Prostate gland (tissue), 2 donors: ENCODE data around the gene ARHGAP27.

Experiments
- POLR2A ChIP-seq: fragments of 450-650 bp; IDR thresholded peaks from one replicate; pipeline ENCODE4 v1.6.1; 2016; ENCODE audit warnings: antibody characterized with exemption, mild to moderate bottlenecking
- TF ChIP-seq, protein P1 (sequence below), 4 experiments: fragments of 200-600 bp in 2 of 4; fragments of 450-650 bp in 2 of 4; sonication (generic) in 2 of 4; IDR thresholded peaks; 1 replicate in 3 of 4; 2 replicates in 1 of 4; pipeline ENCODE4 v1.5.1; 2016 to 2019; ENCODE audit warnings: antibody characterized with exemption in 4 of 4, mild to moderate bottlenecking in 2 of 4, moderate library complexity in 2 of 4

DNA sequence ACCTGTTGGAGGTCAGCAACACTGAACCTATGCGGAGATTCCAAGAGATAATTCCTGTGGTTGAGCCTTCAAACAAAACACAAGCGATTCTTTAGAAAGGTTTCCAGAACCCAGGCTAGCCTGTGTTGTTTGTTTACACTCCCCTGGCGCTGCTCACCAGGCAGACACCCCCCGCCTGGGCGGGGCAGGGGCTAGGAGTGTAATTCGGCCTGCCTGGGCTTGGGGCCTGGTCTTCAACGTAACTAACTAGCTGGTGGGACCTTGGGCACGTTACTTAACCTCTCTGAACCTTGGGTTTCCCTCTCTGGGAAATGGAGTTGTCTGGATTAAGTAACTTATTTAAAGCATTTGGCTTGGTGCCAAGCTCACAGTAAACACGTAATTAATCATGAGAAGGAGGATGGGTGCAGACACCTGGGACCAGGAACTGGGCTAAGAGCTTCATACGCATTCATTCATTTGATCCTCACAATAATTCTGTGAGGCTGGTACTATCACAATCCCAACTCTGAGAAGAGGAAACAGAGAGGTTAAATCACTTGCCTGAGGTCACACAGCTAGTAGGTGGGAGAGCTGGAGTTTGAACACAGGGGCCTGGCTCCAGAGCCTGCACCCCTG is 7.6 kb upstream of the ARHGAP27 start:
- TF ChIP-seq, protein P1, sequence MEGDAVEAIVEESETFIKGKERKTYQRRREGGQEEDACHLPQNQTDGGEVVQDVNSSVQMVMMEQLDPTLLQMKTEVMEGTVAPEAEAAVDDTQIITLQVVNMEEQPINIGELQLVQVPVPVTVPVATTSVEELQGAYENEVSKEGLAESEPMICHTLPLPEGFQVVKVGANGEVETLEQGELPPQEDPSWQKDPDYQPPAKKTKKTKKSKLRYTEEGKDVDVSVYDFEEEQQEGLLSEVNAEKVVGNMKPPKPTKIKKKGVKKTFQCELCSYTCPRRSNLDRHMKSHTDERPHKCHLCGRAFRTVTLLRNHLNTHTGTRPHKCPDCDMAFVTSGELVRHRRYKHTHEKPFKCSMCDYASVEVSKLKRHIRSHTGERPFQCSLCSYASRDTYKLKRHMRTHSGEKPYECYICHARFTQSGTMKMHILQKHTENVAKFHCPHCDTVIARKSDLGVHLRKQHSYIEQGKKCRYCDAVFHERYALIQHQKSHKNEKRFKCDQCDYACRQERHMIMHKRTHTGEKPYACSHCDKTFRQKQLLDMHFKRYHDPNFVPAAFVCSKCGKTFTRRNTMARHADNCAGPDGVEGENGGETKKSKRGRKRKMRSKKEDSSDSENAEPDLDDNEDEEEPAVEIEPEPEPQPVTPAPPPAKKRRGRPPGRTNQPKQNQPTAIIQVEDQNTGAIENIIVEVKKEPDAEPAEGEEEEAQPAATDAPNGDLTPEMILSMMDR (IDR thresholded peaks at IDR 0.05): no peak
- no peak for TF ChIP-seq POLR2A
